ENCODE data around the gene PIGU.
"Not testable (repeated sequence)": the region's sequence is repeated elsewhere in the genome, so short reads cannot be mapped to it uniquely, and the experiment has no call there.

The PIGU gene

DNA sequence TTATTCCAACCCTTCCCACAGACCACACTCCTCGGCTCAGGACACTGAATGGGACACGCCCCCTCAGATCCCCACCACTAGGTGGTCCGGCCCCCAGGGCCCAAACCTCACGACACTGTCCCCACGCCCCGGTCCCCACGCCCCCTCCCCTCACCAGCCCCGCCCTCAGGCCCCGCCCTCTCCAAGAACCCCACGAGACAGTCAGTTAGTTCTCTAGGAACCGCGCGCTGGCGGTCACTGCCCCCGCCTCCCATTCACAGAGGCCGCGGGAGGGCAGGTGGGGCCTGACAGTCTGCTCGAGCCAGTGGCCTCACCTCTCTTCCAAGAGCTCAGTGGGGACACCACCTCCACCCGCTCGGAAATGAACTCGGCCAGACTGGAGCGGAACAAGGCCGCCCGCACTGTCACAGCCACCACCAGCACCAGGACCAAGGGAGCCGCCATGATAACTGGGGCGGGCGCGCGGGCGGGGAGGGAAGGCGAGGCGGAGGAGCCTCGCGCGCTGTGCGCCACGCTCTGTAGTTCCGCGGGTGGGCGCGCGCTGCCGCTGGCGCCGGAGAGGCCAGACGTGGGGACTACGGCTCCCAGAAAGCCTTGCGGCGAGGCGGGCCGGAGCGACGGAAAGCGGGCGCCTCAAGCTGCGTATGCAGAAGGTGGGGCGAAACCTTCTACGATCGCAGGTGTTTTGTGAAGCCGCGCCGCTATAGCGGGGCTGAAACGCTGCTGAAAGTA, at the start of gene PIGU:
TSS of gene PIGU (minus strand) at position 451 of the 732 bp plus-strand sequence. CDS start at position 444, 7 bp downstream.
- no peak for TF ChIP-seq CTCF (IDR thresholded peaks at IDR 0.05; ENCODE audit: low read depth, low read length, missing control alignments)
- DNase-seq (ENCODE audit: low read depth) = peak; percentile 92
- H3K4me3 ChIP-seq (ENCODE audit: low read depth, low read length) = peak within 1 kb of the TSS; percentile 86

GRCh38 chr20:34724172-34724571, 47.3 kb upstream of the PIGU start:
- no peak overlapping the region for H3K4me3 ChIP-seq (ENCODE audit: low read depth, low read length)
- no peak for DNase-seq (ENCODE audit: low read depth)
- no peak for TF ChIP-seq CTCF (IDR thresholded peaks at IDR 0.05; ENCODE audit: low read depth, low read length, missing control alignments)

DNA sequence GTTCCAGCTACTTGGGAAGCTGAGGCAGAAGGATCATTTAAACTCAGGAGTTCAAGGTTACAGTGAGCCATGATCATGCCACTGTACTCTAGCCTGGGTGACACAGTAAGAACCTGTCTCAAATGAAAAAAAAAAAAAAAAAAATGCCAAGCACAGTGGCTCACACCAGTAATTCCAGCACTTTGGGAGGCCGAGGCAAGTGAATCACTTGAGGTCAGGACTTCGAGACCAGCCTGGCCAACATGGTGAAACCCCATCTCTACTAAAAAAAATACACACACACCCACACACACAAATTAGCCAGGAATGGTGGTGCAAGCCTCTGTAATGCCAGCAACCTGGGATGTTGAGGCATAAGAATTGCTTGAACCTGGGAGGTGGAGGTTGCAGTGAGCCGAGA, 45.7 kb upstream of the PIGU start:
- H3K4me3 ChIP-seq (ENCODE audit: low read depth, low read length); DNase-seq (ENCODE audit: low read depth): not testable (repeated sequence)

GRCh38 chr20:34720266-34720665, 43.4 kb upstream of the PIGU start:
- no peak for TF ChIP-seq CTCF (IDR thresholded peaks at IDR 0.05; ENCODE audit: low read depth, low read length, missing control alignments)
- H3K4me3 ChIP-seq (ENCODE audit: low read depth, low read length) = no peak overlapping the region
- no peak for DNase-seq (ENCODE audit: low read depth)

DNA sequence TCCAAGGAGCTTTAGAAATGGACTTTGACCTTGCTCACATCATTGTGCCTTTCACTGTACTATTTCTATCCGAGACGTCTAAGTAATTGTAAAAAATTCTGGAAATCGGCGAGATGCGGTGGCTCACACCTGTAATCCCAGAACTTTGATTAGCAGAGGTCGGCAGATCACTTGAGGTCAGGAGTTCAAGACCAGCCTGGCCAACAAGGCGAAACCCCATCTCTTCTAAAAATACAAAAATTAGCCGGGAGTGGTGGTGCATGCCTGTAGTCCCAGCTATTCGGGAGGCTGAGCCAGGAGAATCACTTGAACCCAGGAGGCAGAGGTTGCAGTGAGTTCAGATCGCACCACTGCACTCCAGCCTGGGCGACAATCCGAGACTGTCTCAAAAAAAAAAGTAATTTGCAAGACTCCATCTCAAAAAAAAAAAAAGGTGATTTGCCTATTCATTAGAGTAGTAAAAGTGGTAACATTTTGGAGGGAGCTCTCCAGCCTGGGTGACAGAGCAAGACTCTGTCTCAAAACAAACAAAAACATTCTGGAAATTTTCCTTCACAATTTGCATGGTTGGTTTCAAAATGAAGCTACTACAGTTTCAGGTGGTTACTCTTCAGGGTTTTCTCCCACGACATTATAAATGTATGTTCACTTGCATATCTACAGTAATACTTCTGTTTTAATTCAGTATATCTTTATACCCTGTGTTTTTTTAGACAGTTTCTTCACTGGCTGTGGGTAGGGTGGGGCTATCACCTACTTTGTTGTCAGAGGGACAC, 42.5 kb upstream of the PIGU start:
- not testable (repeated sequence) for H3K4me3 ChIP-seq (ENCODE audit: low read depth, low read length)
- peak; percentile 80 for DNase-seq (ENCODE audit: low read depth)

GRCh38 chr20:34717230-34718095, 40.6 kb upstream of the PIGU start:
- no peak for TF ChIP-seq CTCF (IDR thresholded peaks at IDR 0.05; ENCODE audit: low read depth, low read length, missing control alignments)
- H3K4me3 ChIP-seq (ENCODE audit: low read depth, low read length) = no peak overlapping the region
- no peak for DNase-seq (ENCODE audit: low read depth)

DNA sequence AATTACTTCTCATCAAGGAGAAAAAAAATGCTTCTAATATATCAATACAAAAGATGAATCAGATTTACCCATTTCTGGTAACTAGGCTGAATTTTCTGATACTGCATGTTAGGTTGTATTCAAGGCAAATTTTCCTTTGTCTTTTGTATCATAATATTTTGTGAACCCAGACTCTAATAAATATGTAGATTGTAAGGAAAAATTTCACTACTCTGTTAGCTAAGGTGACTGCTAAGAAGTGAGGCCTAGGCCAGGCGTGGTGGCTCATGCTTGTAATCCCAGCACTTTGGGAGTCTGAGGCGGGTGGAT, 40.0 kb upstream of the PIGU start:
- DNase-seq (ENCODE audit: low read depth) = no peak
- no peak for TF ChIP-seq CTCF (IDR thresholded peaks at IDR 0.05; ENCODE audit: low read depth, low read length, missing control alignments)
- no peak overlapping the region for H3K4me3 ChIP-seq (ENCODE audit: low read depth, low read length)
